ENCODE data around the gene LRRC8A. TPM values are rescaled to one million over a fixed set of nuclear protein-coding genes. Genes with fewer than 3 reads are reported as not detected.

LRRC8A gene
- total and polyA plus RNA-seq, 2 of the 8 experiments (the other 6 are each of a cell fraction or from before 2014, with no cell fraction given) = 103 to 111 TPM

DNA sequence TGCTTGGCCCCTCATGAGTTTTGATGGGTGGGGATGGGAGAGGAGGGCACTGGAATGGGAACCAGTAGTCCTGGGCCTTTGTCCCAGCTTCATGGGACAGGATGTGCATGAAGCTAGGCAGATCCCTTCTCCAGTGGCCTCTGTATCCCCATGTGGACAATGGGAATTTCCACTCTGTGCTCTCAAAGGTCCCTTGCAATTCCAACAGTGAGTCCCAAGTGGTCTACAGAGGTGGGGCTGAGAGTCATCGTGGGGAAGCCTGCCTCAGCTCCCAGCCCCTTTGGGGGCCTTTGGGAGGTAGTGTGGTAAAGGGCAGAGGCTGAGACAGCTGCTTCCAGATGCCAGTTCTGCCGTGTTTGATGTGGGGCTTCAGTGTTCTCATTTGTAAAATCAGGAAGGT is 37.0 kb downstream of the LRRC8A start:
- DNase-seq (ENCODE audit: low read depth in 1 of 2, low spot score in 2 of 2) = no peak
- peaks cover 0 to 24% (median 20%) of the 10 kb centered on the region in 4 experiments for H3K36me3 ChIP-seq (ENCODE audit: control insufficient read depth in 2 of 4, insufficient read depth in 4 of 4, low read length in 3 of 4)
- 89% methylated on average over 2 of the region's 2 CpGs; no CpG with 5 or more reads in 1 of the 2 experiments for WGBS, 2 experiments (ENCODE audit: extremely low coverage in 1 of 2, insufficient coverage in 1 of 2, insufficient read length in 1 of 2, insufficient replicate concordance in 2 of 2, low coverage in 1 of 2, low lambda C conversion rate in 2 of 2, missing lambda C conversion rate in 1 of 2)
- H3K18ac ChIP-seq (ENCODE audit: extremely low read depth, low read length) = no peak overlapping the region
- no peak overlapping the region for H4K5ac ChIP-seq (ENCODE audit: insufficient read length, low read depth, low read length)
- H3K79me1 ChIP-seq (ENCODE audit: low read depth, low read length) = peaks cover 3% of the 10 kb centered on the region; the same call in 1 of the 2 replicates
- no peak overlapping the region for H3K9ac ChIP-seq (replicated peaks in 1 of 4; ENCODE audit: extremely low read depth in 1 of 4, low read depth in 3 of 4, low read length in 3 of 4)
- H2BK5ac ChIP-seq (ENCODE audit: low read depth, low read length) = no peak overlapping the region
- H3K79me2 ChIP-seq (ENCODE audit: control insufficient read depth in 1 of 2, insufficient read depth in 2 of 2, low read length in 2 of 2) = peaks cover 0 to 12% of the 10 kb centered on the region in 2 experiments; a peak in 2 of 4 replicates
- no peak overlapping the region for H3K27ac ChIP-seq (ENCODE audit: low read depth, low read length)
- no peak for FAIRE-seq
- no peak overlapping the region for H3K23ac ChIP-seq (ENCODE audit: insufficient read length)
- H2AFZ ChIP-seq (ENCODE audit: low read length) = no peak overlapping the region
- peaks cover 2% of the 10 kb centered on the region; the same call in 1 of the 2 replicates for H3K23me2 ChIP-seq (ENCODE audit: low read depth, low read length)
- H2BK20ac ChIP-seq (ENCODE audit: low read length) = no peak overlapping the region
- no peak overlapping the region for H4K8ac ChIP-seq (ENCODE audit: extremely low read depth, insufficient read depth, low read length)
- H3K4me2 ChIP-seq (ENCODE audit: insufficient read depth in 1 of 2, low read depth in 2 of 2, low read length in 2 of 2) = no peak overlapping the region
- no peaks in the 10 kb centered on the region for H3K9me3 ChIP-seq (ENCODE audit: insufficient read depth in 2 of 2, low read depth in 1 of 2, low read length in 1 of 2)
- CTCF ChIA-PET (ENCODE audit: partially characterized antibody) = interaction anchor here (0.6 to 2.6 kb wide), 4 partner anchors 10 to 180 kb away, joined by 3 to 10 read pairs (median 4); no protein-coding TSS in a partner anchor
- POLR2A ChIA-PET (ENCODE audit: partially characterized antibody) = interaction anchor here (0.9 to 1.8 kb wide), 7 partner anchors 9 to 221 kb away, joined by 3 to 4 read pairs (median 3); no protein-coding TSS in a partner anchor
- no peak overlapping the region for H3K4me3 ChIP-seq (ENCODE audit: extremely low read depth in 1 of 4, insufficient read depth in 2 of 4, low read depth in 3 of 4, low read length in 4 of 4)
- peaks cover 3 to 9% of the 10 kb centered on the region in 2 experiments for H4K20me1 ChIP-seq (replicated peaks in 1 of 2; ENCODE audit: control insufficient read depth in 1 of 2, insufficient read depth in 2 of 2, low read length in 2 of 2)
- no peak overlapping the region for H3K56ac ChIP-seq (replicated peaks; ENCODE audit: insufficient read length, low read depth, low read length)
- H3K4me1 ChIP-seq (replicated peaks in 1 of 4; ENCODE audit: control insufficient read depth in 3 of 4, insufficient read depth in 4 of 4, low read length in 3 of 4) = peaks cover 0 to 10% (median 4%) of the 10 kb centered on the region in 4 experiments; a peak in 5 of 7 replicates
- no peak overlapping the region for H3K4ac ChIP-seq (replicated peaks; ENCODE audit: insufficient read length, low read depth, low read length)
- H2BK120ac ChIP-seq (replicated peaks; ENCODE audit: low read depth, low read length) = no peak overlapping the region
- no peak overlapping the region for H3K14ac ChIP-seq (ENCODE audit: insufficient read length)
- no peak overlapping the region for H2AK5ac ChIP-seq (ENCODE audit: low read depth, low read length)
- H3K27me3 ChIP-seq (replicated peaks in 1 of 4; ENCODE audit: control insufficient read depth in 3 of 4, extremely low read depth in 1 of 4, insufficient read depth in 3 of 4, low read length in 3 of 4) = no peaks in the 10 kb centered on the region
- no peak overlapping the region for H2BK15ac ChIP-seq (ENCODE audit: low read length)
- H2BK12ac ChIP-seq (ENCODE audit: low read depth, low read length) = no peak overlapping the region
- no peak overlapping the region for H4K91ac ChIP-seq (replicated peaks; ENCODE audit: insufficient read length, low read length)
- TF ChIP-seq TEAD4 (IDR thresholded peaks at IDR 0.05; ENCODE audit: low read depth, low read length) (no peak), JUN (IDR thresholded peaks at IDR 0.05; ENCODE audit: low read depth, low read length) (no peak), JUND (IDR thresholded peaks at IDR 0.05; ENCODE audit: low read length) (no peak), SUZ12 (IDR thresholded peaks at IDR 0.05; ENCODE audit: low read length) (no peak), USF2 (IDR thresholded peaks at IDR 0.05; ENCODE audit: low read length) (no peak), TAF7 (optimal IDR thresholded peaks at IDR 0.05; ENCODE audit: borderline replicate concordance, low read depth, low read length) (no peak), SIX5 (IDR thresholded peaks at IDR 0.05; ENCODE audit: low read depth, low read length) (no peak), TBP (IDR thresholded peaks at IDR 0.05; ENCODE audit: low read depth, low read length) (no peak), RAD21 (IDR thresholded peaks at IDR 0.05 in 1 of 2, conservative IDR thresholded peaks at IDR 0.05 in 1 of 2; ENCODE audit: low read depth in 2 of 2, low read length in 2 of 2) (no peak), SIN3A (conservative IDR thresholded peaks at IDR 0.05 in 1 of 2, IDR thresholded peaks at IDR 0.05 in 1 of 2; ENCODE audit: low read depth in 1 of 2, low read length in 2 of 2) (no peak), RFX5 (IDR thresholded peaks at IDR 0.05; ENCODE audit: borderline replicate concordance, low read depth, low read length) (no peak)
- TF ChIP-seq, protein P1, sequence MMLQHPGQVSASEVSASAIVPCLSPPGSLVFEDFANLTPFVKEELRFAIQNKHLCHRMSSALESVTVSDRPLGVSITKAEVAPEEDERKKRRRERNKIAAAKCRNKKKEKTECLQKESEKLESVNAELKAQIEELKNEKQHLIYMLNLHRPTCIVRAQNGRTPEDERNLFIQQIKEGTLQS (IDR thresholded peaks at IDR 0.05; ENCODE audit: insufficient read depth, low read depth, low read length) = no peak
